ENCODE data around the gene RTP2.

The RTP2 gene

GRCh38 chr3:187746442-187747281 lies 44.3 kb upstream of the RTP2 start:
- CTCF ChIA-PET, result interaction anchor here (0.7 to 6.4 kb wide), 35 partner anchors 8 to 1487 kb away, joined by 3 to 72 read pairs (median 4); partner anchors contain the start of gene LPP
- POLR2A ChIA-PET, result interaction anchor here (0.8 to 1.9 kb wide), 3 partner anchors 407 to 548 kb away, joined by 3 to 19 read pairs (median 7); partner anchors contain the start of gene LPP
- TF ChIP-seq CTCF (IDR thresholded peaks at IDR 0.05; ENCODE audit: insufficient read depth, low read length, missing control alignments), result no peak
- DNase-seq (ENCODE audit: low read depth, low spot score), result no peak
- peak overlapping the region; percentile 94 for H3K4me3 ChIP-seq (ENCODE audit: low read depth, low read length)

- POLR2A ChIA-PET, result interaction anchor here (0.7 to 1.9 kb wide), 18 partner anchors 14 to 1209 kb away, joined by 3 to 19 read pairs (median 4); partner anchors contain the start of gene LPP
- CTCF ChIA-PET, result interaction anchor here (0.8 to 6.4 kb wide), 9 partner anchors 10 to 1209 kb away, joined by 3 to 72 read pairs (median 10); no protein-coding TSS in a partner anchor
- peak overlapping the region; percentile 94 for H3K4me3 ChIP-seq (ENCODE audit: low read depth, low read length)
Measured at GRCh38 chr3:187746059-187746441, 43.7 kb upstream of the RTP2 start.

DNA sequence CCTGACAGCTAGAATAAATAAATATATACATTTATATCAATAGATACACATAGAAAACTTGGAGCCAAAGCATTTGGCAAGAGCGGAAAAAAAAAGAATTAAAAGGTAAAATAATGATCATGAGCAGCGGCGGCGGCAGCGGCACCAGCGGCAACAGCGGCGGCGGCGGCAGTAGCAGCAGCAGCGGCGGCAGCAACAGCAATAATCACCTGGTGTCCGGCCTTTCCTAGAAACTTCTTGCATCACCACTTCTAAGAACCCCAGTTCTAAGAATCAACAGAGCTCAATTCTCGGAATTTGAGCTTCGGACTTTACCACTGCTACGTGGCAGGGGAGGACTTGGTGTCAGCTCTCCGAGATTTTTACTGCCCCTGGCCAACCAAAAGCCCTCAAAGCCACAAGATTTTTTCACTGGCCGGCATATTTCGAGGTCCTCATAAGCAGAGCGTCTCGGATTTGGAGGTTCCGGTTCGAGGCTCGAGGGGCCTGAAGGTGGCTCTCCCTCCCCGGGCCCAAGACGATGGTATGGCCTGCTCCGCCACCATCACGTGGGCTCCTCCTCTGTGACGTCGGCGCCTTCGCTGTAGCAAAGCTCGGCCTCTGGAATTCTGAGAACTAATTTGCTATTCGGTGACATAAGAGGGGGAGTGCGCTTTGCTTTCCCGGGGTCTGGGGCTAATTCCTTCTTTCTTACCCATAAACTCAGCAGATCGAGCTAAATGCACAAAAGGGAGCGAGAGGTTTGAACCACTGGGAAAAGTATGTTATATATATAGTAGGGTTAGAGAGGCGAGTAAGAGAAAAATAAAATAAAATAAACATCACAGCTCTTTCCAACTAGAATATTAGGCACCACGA lies 43.1 kb upstream of the RTP2 start, which contains the start of gene BCL6:
Gene BCL6 (minus strand): TSS at position 268 of the 858 bp plus-strand sequence. CDS start 11,775 bp downstream, outside the sequence.
- DNase-seq (ENCODE audit: low read depth, low spot score), result peak; percentile 96
- peak within 1 kb of the TSS; percentile 94 for H3K4me3 ChIP-seq (ENCODE audit: low read depth, low read length)
- no peak for TF ChIP-seq CTCF (IDR thresholded peaks at IDR 0.05; ENCODE audit: insufficient read depth, low read length, missing control alignments)
- POLR2A ChIA-PET, result interaction anchor here (0.6 to 1.9 kb wide), 29 partner anchors 14 to 1390 kb away, joined by 3 to 19 read pairs (median 3); partner anchors contain the start of gene LPP
- CTCF ChIA-PET, result interaction anchor here (0.8 to 6.4 kb wide), 9 partner anchors 9 to 1209 kb away, joined by 3 to 72 read pairs (median 3); no protein-coding TSS in a partner anchor

More at GRCh38 chr3:187746059-187746441, 43.7 kb upstream of the RTP2 start:
- DNase-seq (ENCODE audit: low read depth, low spot score), result no peak
- no peak for TF ChIP-seq CTCF (IDR thresholded peaks at IDR 0.05; ENCODE audit: insufficient read depth, low read length, missing control alignments)

- POLR2A ChIA-PET, result interaction anchor here (0.6 to 1.9 kb wide), 21 partner anchors 15 to 1210 kb away, joined by 3 to 19 read pairs (median 4); partner anchors contain the start of gene LPP
- no peak for DNase-seq (ENCODE audit: low read depth, low spot score)
- TF ChIP-seq CTCF (IDR thresholded peaks at IDR 0.05; ENCODE audit: insufficient read depth, low read length, missing control alignments), result no peak
- CTCF ChIA-PET, result interaction anchor here (1.2 to 6.4 kb wide), 5 partner anchors 16 to 1210 kb away, joined by 3 to 72 read pairs (median 47); no protein-coding TSS in a partner anchor
- peak overlapping the region; percentile 94 for H3K4me3 ChIP-seq (ENCODE audit: low read depth, low read length)
Measured at GRCh38 chr3:187744169-187745151, 42.1 kb upstream of the RTP2 start.
